Panc1 (cell line): ENCODE measurements around the gene TSC22D1. TPM values are rescaled to one million over a fixed set of nuclear protein-coding genes. Genes with fewer than 3 reads are reported as not detected.

Source experiments
- ATAC-seq: fragments of 200-7000 bp; cut with Tn5 transposase; 2 replicates; pipeline ENCODE4 v1.9.1; 2020; ENCODE audit warnings: mild to moderate bottlenecking, moderate library complexity
- BruUV-seq: library from RNA; stranded (reverse); fragments of 400-500 nt; replicated peaks from 2 replicates; lab custom pipeline; 2021; lab: Mats Ljungman, UMichigan
- CTCF ChIA-PET: fragments of 300-600 bp; sonication (Branson Sonifier 250); formaldehyde crosslinking; loops from one replicate; lab custom pipeline; 2022; ENCODE audit warnings: antibody characterized with exemption; lab: Charles Lee
- POLR2A ChIA-PET: fragments of 300-600 bp; sonication (Branson Sonifier 250); formaldehyde crosslinking; loops from one replicate; lab custom pipeline; 2022; ENCODE audit warnings: antibody characterized with exemption; lab: Charles Lee
- DNase-seq: peaks from one replicate; pipeline ENCODE4 v3.0.0-alpha.2; 2010; ENCODE audit warnings: low read depth, low spot score
- H3K27ac ChIP-seq: 2 replicates; pipeline ENCODE4 v1.5.1; 2011; ENCODE audit warnings: mild to moderate bottlenecking, low read length, inconsistent platforms
- H3K27me3 ChIP-seq: fragments of 200-500 bp; sonication (Bioruptor generic); 2 replicates; pipeline ENCODE4 v1.6.0; 2014; ENCODE audit warnings: low read length, inconsistent platforms; ENCODE audit not compliant: control insufficient read depth, insufficient read depth
- H3K36me3 ChIP-seq: fragments of 200-500 bp; sonication (Bioruptor generic); 2 replicates; pipeline ENCODE4 v1.5.1; 2014; ENCODE audit warnings: inconsistent platforms, mild to moderate bottlenecking, low read length, moderate library complexity; ENCODE audit not compliant: control insufficient read depth, insufficient read depth
- H3K4me1 ChIP-seq: 2 replicates; pipeline ENCODE4 v1.5.1; 2011; ENCODE audit warnings: inconsistent platforms, mild to moderate bottlenecking, low read length, moderate library complexity; ENCODE audit not compliant: control insufficient read depth, insufficient read depth
- H3K4me3 ChIP-seq, 2 experiments: 2 replicates each; pipeline ENCODE4 v1.5.1; 2011 to 2012; ENCODE audit warnings: low read depth in 2 of 2, low read length in 2 of 2, mild to moderate bottlenecking in 2 of 2, inconsistent platforms in 1 of 2, moderate library complexity in 1 of 2
- H3K9me3 ChIP-seq: fragments of 200-500 bp; sonication (Bioruptor generic); 2 replicates; pipeline ENCODE4 v1.5.1; 2014; ENCODE audit warnings: low read depth, mild to moderate bottlenecking, inconsistent platforms, low read length, moderate library complexity; ENCODE audit not compliant: control insufficient read depth, insufficient read depth
- CTCF ChIP-seq: fragments of 450-650 bp; IDR thresholded peaks from 2 replicates; pipeline ENCODE4 v1.5.1; 2017; ENCODE audit warnings: mild to moderate bottlenecking
- POLR2AphosphoS5 ChIP-seq: IDR thresholded peaks from 2 replicates; pipeline ENCODE4 v1.6.1; 2012; ENCODE audit warnings: mild to moderate bottlenecking, low read depth, low read length, moderate library complexity
- REST ChIP-seq, 2 experiments: IDR thresholded peaks; 2 replicates each; pipeline ENCODE4 v1.6.1; 2011 to 2012; ENCODE audit warnings: low read depth in 2 of 2, control low read depth in 1 of 2, low read length in 1 of 2, mild to moderate bottlenecking in 1 of 2, moderate library complexity in 1 of 2; ENCODE audit not compliant: insufficient read depth in 1 of 2
- SIN3A ChIP-seq: IDR thresholded peaks from 2 replicates; pipeline ENCODE4 v1.6.1; 2012; ENCODE audit warnings: low read depth, mild to moderate bottlenecking, low read length, moderate library complexity, borderline replicate concordance; ENCODE audit not compliant: insufficient read depth
- TCF7L2 ChIP-seq: IDR thresholded peaks from 2 replicates; pipeline ENCODE4 v1.6.1; 2011; ENCODE audit warnings: mild to moderate bottlenecking, low read depth, low read length, inconsistent platforms
- in situ Hi-C: cut with HindIII; loops from 2 replicates; pipeline ENCODE4 v1.10.0; 2016; ENCODE audit warnings: low sequenced_read_pairs, low pct_unique_long_range_greater_than_20kb
- intact Hi-C: fragments of 100-400 bp; cut with micrococcal nuclease; formaldehyde crosslinking; loops from one replicate; pipeline ENCODE4 v1.10.0; 2022; ENCODE audit not compliant: unreplicated experiment
- total RNA-seq: library from RNA; stranded (reverse); gene quantifications from one replicate; pipeline ENCODE4 v1.2.1, GENCODE V29; 2021; ENCODE audit not compliant: unreplicated experiment

TSC22D1 gene
- total RNA-seq, 1 experiment from 2014 or later: 31.8 TPM

GRCh38 chr13:44425041-44425814 is 150.9 kb downstream of the TSC22D1 start:
- in situ Hi-C loops: no loop called here
- no peak overlapping the region for H3K4me3 ChIP-seq
- BruUV-seq: no TSS peak

GRCh38 chr13:44423824-44424223 is 152.3 kb downstream of the TSC22D1 start:
- in situ Hi-C loops (no loop called here), intact Hi-C loops (no loop called here)
- H3K36me3 ChIP-seq: no peaks in the 10 kb centered on the region
- no peak for DNase-seq
- H3K27me3 ChIP-seq: no peaks in the 10 kb centered on the region
- no peak for TF ChIP-seq TCF7L2
- TF ChIP-seq REST (IDR thresholded peaks at IDR 0.05; ENCODE audit: insufficient read depth in 1 of 2, low read depth in 2 of 2, low read length in 1 of 2): no peak
- TF ChIP-seq CTCF: no peak
- TF ChIP-seq SIN3A: no peak
- no peak for TF ChIP-seq POLR2AphosphoS5
- ChIA-PET POLR2A (no interaction called here), CTCF (no interaction called here)
- no peaks in the 10 kb centered on the region for H3K9me3 ChIP-seq
- BruUV-seq: no TSS peak
- H3K27ac ChIP-seq: no peak overlapping the region
- ATAC-seq: no peak
- H3K4me3 ChIP-seq: no peak overlapping the region
- H3K4me1 ChIP-seq: no peaks in the 10 kb centered on the region

More at GRCh38 chr13:44425041-44425814, 150.9 kb downstream of the TSC22D1 start:
- ChIA-PET CTCF (no interaction called here), POLR2A (no interaction called here)
- Histone ChIP-seq H3K36me3 (no peaks in the 10 kb centered on the region), H3K9me3 (no peaks in the 10 kb centered on the region), H3K4me1 (no peaks in the 10 kb centered on the region), H3K27ac (no peak overlapping the region), H3K27me3 (no peaks in the 10 kb centered on the region)
- DNase-seq (no peak), ATAC-seq (no peak)
- intact Hi-C loops: no loop called here
- TF ChIP-seq CTCF: no peak
- TF ChIP-seq REST (IDR thresholded peaks at IDR 0.05; ENCODE audit: insufficient read depth in 1 of 2, low read depth in 2 of 2, low read length in 1 of 2): no peak
- no peak for TF ChIP-seq TCF7L2
- TF ChIP-seq POLR2AphosphoS5: no peak
- TF ChIP-seq SIN3A: no peak
